ENCODE results near the gene HIP1.
"Not testable (repeated sequence)": the region's sequence is repeated elsewhere in the genome, so short reads cannot be mapped to it uniquely, and the experiment has no call there.

- not testable (repeated sequence) for TF ChIP-seq CTCF (IDR thresholded peaks at IDR 0.05); POLR2A (IDR thresholded peaks at IDR 0.05; ENCODE audit: low read depth); POLR2AphosphoS5 (IDR thresholded peaks at IDR 0.05)
These were observed 229.7 kb downstream of the HIP1 start for GRCh38 chr7:75509033-75509432.

Measured in esophagus muscularis mucosa (tissue), 3 donors.